SH-SY5Y (cell line): ENCODE results near the gene OTULIN.

Source experiments
- GATA2 ChIP-seq: IDR thresholded peaks from 2 replicates; pipeline ENCODE4 v1.6.1; 2011; ENCODE audit warnings: mild to moderate bottlenecking, low read depth, low read length
- GATA3 ChIP-seq: IDR thresholded peaks from 2 replicates; pipeline ENCODE4 v1.6.1; 2011; ENCODE audit warnings: low read depth, mild to moderate bottlenecking, low read length, moderate library complexity

- TF ChIP-seq GATA3 = no peak
- no peak for TF ChIP-seq GATA2
Measured at GRCh38 chr5:14727928-14728458, 63.5 kb downstream of the OTULIN start.
